Motor neuron (in vitro differentiated cells): ENCODE data around the gene GMPPB. TPM values are rescaled to one million over a fixed set of nuclear protein-coding genes. Genes with fewer than 3 reads are reported as not detected.

Source experiments
- ATAC-seq, 8 experiments: fragments of 200-7000 bp; cut with Tn5 transposase; replicated peaks in 6 of 8; 2 replicates each; pipeline ENCODE4 v1.8.0; 2021; ENCODE audit warnings: mild to moderate bottlenecking in 8 of 8, moderate library complexity in 8 of 8
- H3K27ac ChIP-seq, 2 donors: fragments of 250-450 bp; sonication (Bioruptor Pico); 2 replicates each; pipeline ENCODE4 v1.9.0; 2021; ENCODE audit warnings: antibody characterized with exemption in 2 of 2, mild to moderate bottlenecking in 2 of 2, moderate library complexity in 1 of 2
- H3K4me1 ChIP-seq, 2 donors: fragments of 250-450 bp; sonication (Bioruptor Pico); replicated peaks in 1 of 2; 2 replicates each; pipeline ENCODE4 v1.6.1; 2021; ENCODE audit warnings: antibody characterized with exemption in 2 of 2, mild to moderate bottlenecking in 2 of 2, moderate library complexity in 1 of 2
- H3K4me3 ChIP-seq, 5 donors: fragments of 250-450 bp; sonication (Bioruptor Pico); 2 replicates each; pipeline ENCODE4 v1.9.0; 2021; ENCODE audit warnings: antibody characterized with exemption in 5 of 5, mild to moderate bottlenecking in 5 of 5, moderate library complexity in 4 of 5
- WGBS, 10 experiments: fragments of 450-650 bp; shearing (Covaris generic); methylation state at CpG; one replicate each; pipeline ENCODE4 v1.0.0; 2022; 5-methylcytosine and 5-hydroxymethylcytosine counted together
- in situ Hi-C, 9 experiments: fragments of 400-800 bp; cut with MboI; loops; one replicate each; pipeline ENCODE4 v1.15.0; 2021; ENCODE audit warnings: low sequenced_read_pairs in 9 of 9, low pct_unique_long_range_greater_than_20kb in 2 of 9; ENCODE audit not compliant: unreplicated experiment in 9 of 9
- total RNA-seq, 8 experiments: library from RNA; unstranded; fragments of 300-600 nt; gene quantifications; 2 replicates each; pipeline versions ENCODE4 v1.2.3 to v1.2.4, GENCODE V29; 2022

Gene GMPPB
- total RNA-seq, 8 experiments from 2014 or later, result 11.4 to 21.3 (median 16.2) TPM

DNA sequence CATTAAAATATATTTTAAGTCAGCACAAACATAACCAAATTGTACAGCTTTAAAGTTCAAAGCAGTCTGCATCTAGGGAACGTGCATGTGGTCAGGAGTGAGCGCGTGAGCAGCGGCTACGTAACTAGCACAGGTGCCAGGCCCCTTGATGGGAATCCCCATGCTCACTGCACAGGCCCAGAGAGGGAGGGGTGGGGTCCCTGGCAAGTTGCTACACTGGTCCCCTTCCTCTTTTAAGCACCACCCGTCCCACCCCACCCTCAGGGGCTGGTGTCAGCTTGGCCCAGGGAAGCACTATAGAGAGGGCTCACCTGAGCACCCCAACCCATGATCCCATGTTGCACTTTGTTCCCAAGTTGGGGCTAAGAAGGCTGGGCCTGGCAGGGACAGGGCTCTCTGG is 835 bp upstream of the GMPPB start:
- Histone ChIP-seq H3K4me3 (peak overlapping the region; percentile 80 to 98 (median 93)), H3K27ac (peak overlapping the region in 1 of 2 donors; percentile 72), H3K4me1 (peaks cover 15 to 18% of the 10 kb centered on the region in 2 donors)
- ATAC-seq, result peak in 1 of 8 experiments; percentile 0
- WGBS, 10 experiments, result 18 to 32% methylated on average over 5 of the region's 6 CpGs; no CpG with 5 or more reads in 8 of the 10 experiments
- in situ Hi-C loops, result no loop called here

DNA sequence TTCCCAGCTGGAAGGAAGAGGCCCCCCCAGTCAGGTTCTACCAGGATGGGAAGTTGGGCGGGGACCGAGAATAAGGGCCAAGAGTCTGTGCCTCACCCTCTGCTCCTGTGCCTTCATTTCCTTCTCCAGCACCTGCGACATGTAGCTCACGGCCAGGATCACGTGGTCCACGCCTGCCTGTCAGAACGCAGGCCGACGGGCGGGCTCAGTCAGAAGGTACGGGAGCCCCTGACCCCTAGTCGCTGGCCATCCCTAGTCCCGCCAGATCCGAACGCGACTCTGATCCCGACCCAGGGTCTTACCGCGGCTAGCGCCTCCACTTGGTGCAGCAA is 489 bp downstream of the GMPPB start:
- peaks cover 20 to 25% of the 10 kb centered on the region in 2 donors for H3K4me1 ChIP-seq
- peak; percentile 4 to 33 (median 14) for ATAC-seq
- in situ Hi-C loops, result no loop called here
- peak overlapping the region; percentile 80 to 98 (median 93) for H3K4me3 ChIP-seq
- H3K27ac ChIP-seq, result peak overlapping the region; percentile 93 to 96
- 0 to 2% (median 0%) methylated on average over 1 to 9 of the region's 20 CpGs; no CpG with 5 or more reads in 5 of the 10 experiments for WGBS, 10 experiments

DNA sequence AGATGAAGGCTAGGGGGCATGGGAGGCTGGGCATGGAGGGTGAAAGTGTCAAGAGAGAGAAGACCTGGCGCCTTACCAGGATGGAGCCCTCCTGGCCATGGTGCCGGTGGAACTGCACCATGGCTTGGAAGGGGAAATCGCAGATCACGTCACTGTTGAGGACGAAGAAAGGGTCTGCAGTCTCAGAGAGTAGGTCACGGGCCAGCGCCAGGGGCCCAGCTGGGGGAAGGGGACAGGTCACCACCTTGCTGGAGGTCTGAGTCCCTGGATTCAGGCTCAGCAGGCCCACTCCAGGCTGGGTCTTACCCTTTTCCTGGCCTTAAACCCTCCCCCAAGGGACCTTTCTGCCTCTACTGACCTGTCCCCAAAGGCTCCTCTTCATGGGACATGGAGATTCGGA is 855 bp downstream of the GMPPB start:
- in situ Hi-C loops, result no loop called here
- WGBS, 10 experiments, result 0 to 80% (median 47%) methylated on average over 1 to 5 of the region's 8 CpGs; no CpG with 5 or more reads in 4 of the 10 experiments
- H3K27ac ChIP-seq, result peak overlapping the region; percentile 93 to 96
- H3K4me3 ChIP-seq, result peak overlapping the region; percentile 80 to 98 (median 93)
- ATAC-seq, result no peak
- H3K4me1 ChIP-seq, result peaks cover 20 to 25% of the 10 kb centered on the region in 2 donors

DNA sequence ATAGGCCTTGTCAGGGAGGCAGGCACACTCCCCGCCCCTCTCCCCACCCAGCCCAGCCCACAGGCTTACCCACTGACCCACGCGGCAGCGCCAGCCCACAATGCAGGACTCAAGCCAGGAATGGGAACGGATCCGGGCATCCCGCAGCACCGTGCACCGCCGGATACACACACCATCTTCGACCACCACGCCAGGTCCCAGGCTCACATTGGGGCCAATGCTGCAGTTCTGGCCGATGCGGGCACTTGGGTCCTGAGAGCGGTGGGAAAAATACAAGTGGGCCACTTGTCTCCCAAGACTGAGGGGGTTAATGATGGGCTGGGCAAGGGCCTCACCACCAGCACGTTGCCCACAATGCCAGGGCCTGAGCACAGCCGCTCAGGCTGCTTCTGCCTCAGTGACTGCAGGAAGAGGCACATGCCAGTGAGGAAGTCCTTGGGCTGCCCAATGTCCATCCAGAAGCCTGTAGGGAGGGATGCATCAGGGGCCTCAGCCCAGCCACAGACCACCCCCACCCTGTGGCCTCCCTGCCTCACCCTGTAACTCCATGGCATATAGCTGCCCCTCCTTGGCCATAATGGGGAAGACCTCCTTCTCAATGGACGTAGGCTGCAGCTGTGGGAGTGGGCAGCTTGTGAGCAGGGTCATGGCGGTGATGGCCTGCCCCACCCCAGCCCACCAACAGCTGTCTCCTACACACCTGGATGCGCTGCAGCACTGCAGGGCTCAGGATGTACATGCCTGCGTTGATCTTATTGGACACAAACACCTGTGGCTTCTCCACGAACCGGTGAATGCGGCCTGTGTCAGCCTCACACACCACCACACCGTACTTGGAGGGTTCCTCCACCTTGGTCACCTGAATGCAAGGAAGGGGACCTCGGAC is 1.6 kb downstream of the GMPPB start:
- in situ Hi-C loops, result no loop called here
- 73 to 100% (median 88%) methylated on average over 3 to 11 of the region's 26 CpGs; no CpG with 5 or more reads in 4 of the 10 experiments for WGBS, 10 experiments
- peak overlapping the region in 2 of 5 donors; percentile 97 to 98 for H3K4me3 ChIP-seq

DNA sequence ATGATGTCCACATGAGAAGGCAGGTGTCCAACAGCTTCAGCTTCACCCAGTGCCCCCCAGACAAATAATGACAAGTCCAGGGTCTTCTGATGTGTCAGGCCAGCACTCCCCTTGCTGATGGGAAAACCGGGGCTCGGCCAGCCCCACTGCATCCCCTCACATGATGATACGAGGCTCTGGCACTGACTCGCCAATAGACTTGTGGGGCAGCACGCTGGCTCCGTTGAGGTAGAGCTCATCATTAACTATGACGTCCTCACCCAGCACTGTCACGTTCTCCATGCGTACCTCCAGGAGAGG is 2.2 kb downstream of the GMPPB start:
- ATAC-seq, result no peak
- no peak overlapping the region for H3K4me3 ChIP-seq
- H3K4me1 ChIP-seq, result peaks cover 20 to 25% of the 10 kb centered on the region in 2 donors
- 32 to 96% (median 77%) methylated on average over 2 to 5 of the region's 9 CpGs; no CpG with 5 or more reads in 6 of the 10 experiments for WGBS, 10 experiments
- no peak overlapping the region for H3K27ac ChIP-seq
- in situ Hi-C loops, result no loop called here

More for the DNA sequence above, 1.6 kb downstream of the GMPPB start:
- ATAC-seq, result no peak
- H3K4me1 ChIP-seq, result peaks cover 20 to 25% of the 10 kb centered on the region in 2 donors
- H3K27ac ChIP-seq, result no peak overlapping the region

DNA sequence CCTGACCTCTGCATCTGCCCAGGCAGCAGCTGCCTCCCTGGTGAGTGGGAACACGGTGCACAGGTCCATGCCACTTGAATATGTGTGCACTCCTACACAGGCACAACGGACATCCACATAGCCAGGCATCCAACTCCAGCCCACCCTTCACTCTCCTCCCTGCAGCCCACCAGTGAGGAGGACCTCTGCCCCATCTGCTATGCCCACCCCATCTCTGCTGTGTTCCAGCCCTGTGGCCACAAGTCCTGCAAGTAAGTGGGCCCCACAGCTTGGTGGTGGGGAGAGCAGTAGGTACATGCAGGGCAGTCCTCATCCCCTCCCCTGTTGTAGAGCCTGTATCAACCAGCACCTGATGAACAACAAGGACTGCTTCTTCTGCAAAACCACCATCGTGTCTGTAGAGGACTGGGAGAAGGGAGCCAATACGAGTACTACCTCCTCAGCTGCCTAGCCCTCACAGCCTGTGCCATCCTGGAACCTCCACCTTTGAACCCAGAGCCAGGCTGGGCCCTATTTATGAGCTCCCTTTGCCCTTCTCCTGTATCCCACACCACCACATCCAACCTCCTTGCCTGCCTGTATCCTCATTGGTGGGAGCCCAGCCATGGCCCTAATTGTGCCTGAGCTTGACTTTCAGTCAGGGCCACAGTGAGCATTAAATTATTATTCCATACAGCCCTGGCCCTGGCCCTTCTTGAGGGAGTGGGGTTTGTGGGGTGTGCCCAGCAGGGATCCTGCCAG is 2.7 kb downstream of the GMPPB start:
- 92 to 100% (median 100%) methylated on average over 1 to 2 of the region's 4 CpGs; no CpG with 5 or more reads in 7 of the 10 experiments for WGBS, 10 experiments
- no peak for ATAC-seq
- Histone ChIP-seq H3K4me3 (no peak overlapping the region), H3K27ac (no peak overlapping the region), H3K4me1 (peaks cover 20 to 25% of the 10 kb centered on the region in 2 donors)
- in situ Hi-C loops, result no loop called here

DNA sequence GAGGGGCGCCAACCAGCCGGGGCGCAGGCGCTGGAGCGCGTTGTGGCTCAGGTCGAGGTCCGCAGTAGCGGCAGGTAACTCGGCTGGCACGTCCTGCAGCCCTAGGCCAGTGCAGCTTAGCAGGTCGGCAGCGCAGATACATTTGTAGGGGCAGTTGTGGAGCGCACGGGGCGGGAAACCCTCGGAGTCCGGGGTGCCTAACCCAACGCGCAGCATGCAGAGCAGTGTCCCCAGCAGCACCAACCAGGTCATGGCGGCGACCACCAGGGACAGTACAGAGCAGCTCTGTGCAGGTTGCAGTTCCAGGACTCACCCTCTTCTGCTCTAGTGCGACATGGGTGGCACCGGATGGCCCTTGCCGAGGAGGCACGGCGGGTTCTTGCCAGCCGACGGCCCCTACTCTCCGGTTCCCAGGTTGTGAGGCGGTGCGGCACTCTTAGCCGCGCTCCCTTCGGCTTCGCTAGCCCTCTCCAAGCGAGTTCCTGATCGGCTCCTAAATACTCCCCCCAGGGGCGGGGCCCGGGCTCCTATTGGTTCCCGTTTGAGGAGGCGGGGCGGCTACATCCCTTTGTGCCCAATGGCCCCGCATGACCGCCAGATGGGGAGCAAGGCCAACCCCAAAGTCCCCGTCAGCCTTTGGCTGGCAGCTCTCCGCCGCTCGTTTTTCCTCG is 4.4 kb downstream of the GMPPB start, which contains the start of gene AMIGO3:
Gene AMIGO3 (minus strand): TSS at position 471 of the 671 bp plus-strand sequence. CDS start 219 bp downstream, at position 252.
- 0 to 18% (median 0%) methylated on average over 3 to 10 of the region's 50 CpGs; no CpG with 5 or more reads in 3 of the 10 experiments for WGBS, 10 experiments
- in situ Hi-C loops, result no loop called here
- Histone ChIP-seq H3K4me1 (peaks cover 15 to 20% of the 10 kb centered on the region in 2 donors), H3K27ac (peak within 1 kb of the TSS; percentile 46 to 54), H3K4me3 (peak within 1 kb of the TSS; percentile 40 to 72 (median 51))
- peak; percentile 50 to 69 (median 64) for ATAC-seq

DNA sequence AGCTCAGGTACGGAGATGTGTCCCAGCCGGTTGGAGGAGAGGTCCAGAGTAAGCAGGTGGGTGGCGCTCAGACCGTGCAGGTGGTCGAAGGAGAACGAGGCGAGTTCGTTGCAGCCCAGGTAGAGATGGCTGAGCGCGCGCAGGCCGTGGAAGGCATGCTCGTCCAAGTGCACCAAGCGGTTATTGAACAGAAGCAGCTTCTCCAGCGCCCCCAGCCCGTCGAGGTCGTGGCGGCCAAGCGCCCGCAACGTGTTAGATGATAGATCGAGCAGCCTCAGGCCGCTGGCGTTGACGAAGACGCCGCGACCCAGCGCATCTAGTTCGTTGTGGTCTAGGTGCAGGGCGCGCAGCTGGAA is 4.9 kb downstream of the GMPPB start:
- 17 to 100% (median 33%) methylated on average over 1 to 20 of the region's 33 CpGs; no CpG with 5 or more reads in 4 of the 10 experiments for WGBS, 10 experiments

DNA sequence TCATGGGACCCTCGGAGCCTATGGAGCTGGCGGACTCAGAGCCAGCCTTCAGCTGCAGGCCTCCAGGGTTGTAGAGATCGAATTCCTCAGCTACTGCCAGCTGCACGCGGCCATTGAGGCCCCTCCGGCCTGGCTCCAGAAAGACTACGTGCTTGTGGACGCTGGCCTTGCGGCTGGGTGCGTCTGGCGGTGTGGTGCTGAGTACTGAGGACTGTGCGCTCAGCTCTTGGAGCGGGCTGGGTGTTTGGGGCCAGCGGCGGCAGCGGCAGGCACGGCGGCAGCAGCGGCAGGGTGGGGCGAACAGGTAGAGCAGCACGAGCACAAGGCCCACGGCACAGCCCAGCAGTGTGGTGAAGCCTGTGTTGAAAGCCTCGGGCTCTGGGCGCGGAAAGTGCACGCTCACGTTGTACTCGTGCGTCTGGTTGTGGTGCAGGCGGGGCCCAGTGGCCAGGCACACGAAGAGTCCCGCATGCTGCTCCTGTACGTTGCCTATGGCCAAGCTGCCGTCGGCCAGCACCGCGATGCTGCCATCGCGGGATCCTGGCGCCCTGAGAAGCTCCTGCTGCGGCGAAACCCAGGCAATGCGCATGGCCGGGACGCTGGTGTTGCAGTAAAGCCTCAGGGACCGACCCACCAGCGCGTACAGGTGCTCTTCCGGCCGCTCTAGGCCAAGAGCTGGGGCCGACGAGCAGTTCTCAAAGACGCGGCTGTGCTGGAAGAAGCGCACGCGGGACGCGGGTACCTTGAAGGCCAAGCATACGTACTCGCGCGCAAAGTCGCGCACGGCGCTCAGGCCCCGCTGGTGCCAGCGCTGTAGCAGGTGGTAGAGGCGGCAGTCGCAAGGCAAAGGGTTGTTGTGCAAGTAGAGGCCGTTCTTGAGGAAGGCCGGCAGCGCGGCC is 5.5 kb downstream of the GMPPB start:
- H3K27ac ChIP-seq, result no peak overlapping the region
- peaks cover 15 to 18% of the 10 kb centered on the region in 2 donors for H3K4me1 ChIP-seq
- 80 to 100% (median 95%) methylated on average over 1 to 34 of the region's 75 CpGs; no CpG with 5 or more reads in 4 of the 10 experiments for WGBS, 10 experiments
- in situ Hi-C loops, result no loop called here
- no peak overlapping the region for H3K4me3 ChIP-seq
- no peak for ATAC-seq

More for the DNA sequence above, 4.9 kb downstream of the GMPPB start:
- peak overlapping the region; percentile 46 to 54 for H3K27ac ChIP-seq
- no peak for ATAC-seq
- H3K4me1 ChIP-seq, result peaks cover 15 to 18% of the 10 kb centered on the region in 2 donors
- H3K4me3 ChIP-seq, result peak overlapping the region; percentile 40 to 72 (median 51)
- in situ Hi-C loops, result no loop called here

DNA sequence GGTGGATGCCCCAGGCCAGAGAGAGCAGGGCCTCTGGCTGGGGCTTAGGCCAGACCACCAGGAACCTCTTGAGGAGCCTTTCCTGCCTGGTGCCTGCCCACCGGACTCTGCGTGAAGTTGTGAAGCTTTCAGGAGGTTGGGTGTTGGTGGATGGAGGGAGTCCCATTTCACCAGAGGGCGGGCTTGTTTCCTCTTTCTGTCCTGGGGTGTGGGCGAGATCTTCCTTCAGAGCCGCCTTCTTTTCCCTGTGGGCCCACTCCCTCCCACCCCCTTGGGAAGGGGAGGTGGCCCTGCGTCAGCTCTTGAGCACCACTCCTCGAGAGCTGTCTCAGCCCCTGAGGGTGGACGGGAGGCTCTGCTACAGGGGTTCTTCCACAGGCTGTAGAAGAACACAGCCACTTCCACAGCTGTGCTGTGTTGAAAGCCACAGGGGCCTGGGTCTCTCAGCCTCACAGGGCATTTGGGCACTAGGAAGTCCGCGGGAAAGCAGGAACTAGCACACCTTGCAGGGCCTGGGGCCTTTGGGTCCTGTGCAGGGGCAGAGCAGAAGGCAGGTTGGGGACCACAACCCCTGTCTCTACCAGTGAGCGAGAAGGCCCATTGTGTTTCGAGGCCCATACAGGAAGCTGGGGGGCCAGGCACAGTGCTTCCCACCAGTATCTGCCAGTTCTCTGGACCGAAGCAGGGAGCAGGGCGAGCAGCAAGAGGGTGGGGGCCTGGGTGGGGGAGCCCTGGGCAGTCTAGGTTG is 6.4 kb downstream of the GMPPB start:
- WGBS, 10 experiments, result 80 to 100% methylated on average over 1 of the region's 14 CpGs; no CpG with 5 or more reads in 8 of the 10 experiments
- Histone ChIP-seq H3K4me3 (no peak overlapping the region), H3K4me1 (peaks cover 9 to 12% of the 10 kb centered on the region in 2 donors), H3K27ac (no peak overlapping the region)
- in situ Hi-C loops, result no loop called here
- ATAC-seq, result no peak

DNA sequence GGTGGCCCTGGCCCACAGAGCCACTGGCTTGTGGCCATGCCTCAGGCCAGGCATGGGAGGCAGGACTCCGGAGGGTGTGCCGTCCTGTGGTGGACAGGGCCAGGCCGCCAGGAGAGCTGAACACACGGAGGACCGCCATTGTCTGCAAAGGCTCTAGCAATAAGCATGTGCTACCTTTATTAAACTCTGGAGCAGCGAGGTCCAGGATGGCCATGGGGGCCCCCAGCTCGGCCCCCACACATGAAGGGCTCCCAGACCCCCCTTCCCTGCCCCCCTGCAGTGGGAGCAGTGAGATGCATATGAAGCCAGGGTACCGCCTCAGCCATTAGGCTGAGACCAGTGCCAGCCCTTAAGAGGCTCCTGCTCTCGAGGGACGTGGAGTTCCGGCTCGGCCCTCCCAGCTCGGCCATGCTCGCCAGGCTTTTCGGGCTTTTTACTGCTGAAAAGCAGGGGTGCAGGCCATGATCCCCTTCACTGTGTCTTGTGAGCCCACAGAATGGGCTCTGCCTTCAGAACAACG is 7.0 kb downstream of the GMPPB start:
- no peak for ATAC-seq
- no peak overlapping the region for H3K4me3 ChIP-seq
- WGBS, 10 experiments, result 65 to 100% (median 83%) methylated on average over 2 of the region's 16 CpGs; no CpG with 5 or more reads in 7 of the 10 experiments
- no peak overlapping the region for H3K27ac ChIP-seq
- peaks cover 9 to 12% of the 10 kb centered on the region in 2 donors for H3K4me1 ChIP-seq
- in situ Hi-C loops, result no loop called here
